Measurements from ENCODE around the gene TMEM178B.

DNA sequence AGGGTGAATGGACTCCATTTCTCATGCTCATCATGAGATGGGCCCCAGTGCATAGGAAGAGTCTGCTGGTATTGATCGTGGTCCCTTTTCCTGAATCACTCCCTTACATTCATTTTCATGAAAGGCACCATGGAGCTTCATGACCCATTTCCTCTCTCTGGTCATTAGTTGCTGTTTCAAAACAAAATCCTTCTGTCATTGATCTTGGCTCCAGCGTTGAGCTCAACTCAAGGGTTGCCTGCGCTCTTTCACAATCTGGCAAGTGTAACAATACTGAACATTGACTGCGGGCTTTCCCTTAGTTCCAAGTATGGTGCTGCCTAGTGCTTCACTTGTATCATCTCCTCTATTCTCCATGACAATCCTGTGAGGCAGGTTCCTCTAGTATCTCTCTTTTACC lies 197.6 kb downstream of the TMEM178B start:
- TF ChIP-seq, protein P1, sequence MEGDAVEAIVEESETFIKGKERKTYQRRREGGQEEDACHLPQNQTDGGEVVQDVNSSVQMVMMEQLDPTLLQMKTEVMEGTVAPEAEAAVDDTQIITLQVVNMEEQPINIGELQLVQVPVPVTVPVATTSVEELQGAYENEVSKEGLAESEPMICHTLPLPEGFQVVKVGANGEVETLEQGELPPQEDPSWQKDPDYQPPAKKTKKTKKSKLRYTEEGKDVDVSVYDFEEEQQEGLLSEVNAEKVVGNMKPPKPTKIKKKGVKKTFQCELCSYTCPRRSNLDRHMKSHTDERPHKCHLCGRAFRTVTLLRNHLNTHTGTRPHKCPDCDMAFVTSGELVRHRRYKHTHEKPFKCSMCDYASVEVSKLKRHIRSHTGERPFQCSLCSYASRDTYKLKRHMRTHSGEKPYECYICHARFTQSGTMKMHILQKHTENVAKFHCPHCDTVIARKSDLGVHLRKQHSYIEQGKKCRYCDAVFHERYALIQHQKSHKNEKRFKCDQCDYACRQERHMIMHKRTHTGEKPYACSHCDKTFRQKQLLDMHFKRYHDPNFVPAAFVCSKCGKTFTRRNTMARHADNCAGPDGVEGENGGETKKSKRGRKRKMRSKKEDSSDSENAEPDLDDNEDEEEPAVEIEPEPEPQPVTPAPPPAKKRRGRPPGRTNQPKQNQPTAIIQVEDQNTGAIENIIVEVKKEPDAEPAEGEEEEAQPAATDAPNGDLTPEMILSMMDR (optimal IDR thresholded peaks at IDR 0.05 in 1 of 3, IDR thresholded peaks at IDR 0.05 in 1 of 3, conservative IDR thresholded peaks at IDR 0.05 in 1 of 3; ENCODE audit: extremely low read depth in 1 of 3, insufficient read depth in 2 of 3, low read length in 3 of 3): no peak
- TF ChIP-seq EZH2 (IDR thresholded peaks at IDR 0.05; ENCODE audit: low read length): no peak
